Esophagus (tissue), 2 donors: ENCODE results near the gene SLIT1. TPM values are rescaled to one million over a fixed set of nuclear protein-coding genes. Genes with fewer than 3 reads are reported as not detected.

Experiments
- H3K27ac ChIP-seq, 2 donors: one replicate each; pipeline ENCODE4 v1.5.1; 2013; ENCODE audit warnings: low read depth in 2 of 2, mild to moderate bottlenecking in 2 of 2, inconsistent platforms in 1 of 2, low read length in 1 of 2, moderate library complexity in 1 of 2
- H3K27me3 ChIP-seq, 2 donors: one replicate each; pipeline ENCODE4 v1.6.1; 2013; ENCODE audit warnings: low read length in 2 of 2, control low read depth in 1 of 2, mild to moderate bottlenecking in 1 of 2; ENCODE audit not compliant: insufficient read depth in 2 of 2, control insufficient read depth in 1 of 2
- H3K36me3 ChIP-seq, 2 donors: one replicate each; pipeline ENCODE4 v1.6.1; 2013; ENCODE audit warnings: low read length in 1 of 2; ENCODE audit not compliant: control insufficient read depth in 2 of 2, insufficient read depth in 2 of 2
- H3K4me1 ChIP-seq, 2 donors: one replicate each; pipeline ENCODE4 v1.6.1; 2013; ENCODE audit warnings: low read length in 1 of 2; ENCODE audit not compliant: control insufficient read depth in 2 of 2, insufficient read depth in 2 of 2
- H3K4me3 ChIP-seq, 2 donors: one replicate each; pipeline ENCODE4 v1.5.1; 2013; ENCODE audit warnings: low read length in 2 of 2, mild to moderate bottlenecking in 2 of 2, low read depth in 1 of 2, moderate library complexity in 1 of 2
- H3K9me3 ChIP-seq, 2 donors: one replicate each; pipeline ENCODE4 v1.6.1; 2013; ENCODE audit warnings: mild to moderate bottlenecking in 2 of 2, low read depth in 1 of 2, low read length in 1 of 2, moderate library complexity in 1 of 2; ENCODE audit not compliant: control insufficient read depth in 2 of 2, insufficient read depth in 1 of 2
- WGBS, 2 donors: extraction: QIAGEN DNeasy Blood & Tissue Kit; methylation state at CpG; one replicate each; pipeline ENCODE4 v1.1.7; 2013; 5-methylcytosine and 5-hydroxymethylcytosine counted together
- polyA plus RNA-seq, 2 donors: library from polyadenylated mRNA; stranded (reverse); fragments of 200-250 nt; gene quantifications; one replicate each; pipeline ENCODE4 v1.2.3, GENCODE V29; 2013
- donor health status: healthy with polysubstance abuse.
- donor health status: Bipolar disorder and iron deficiency.

Gene SLIT1
- polyA plus RNA-seq, 2 donors = 0.02 TPM

GRCh38 chr10:97111615-97112014 is 74.1 kb downstream of the SLIT1 start:
- Histone ChIP-seq H3K4me3 (no peak overlapping the region), H3K36me3 (no peaks in the 10 kb centered on the region), H3K4me1 (no peaks in the 10 kb centered on the region), H3K9me3 (no peaks in the 10 kb centered on the region), H3K27me3 (no peaks in the 10 kb centered on the region), H3K27ac (no peak overlapping the region)
- 61 to 66% methylated on average over 11 of the region's 11 CpGs for WGBS, 2 donors

- no peak overlapping the region for H3K4me3 ChIP-seq
- no peaks in the 10 kb centered on the region for H3K4me1 ChIP-seq
- H3K9me3 ChIP-seq = no peaks in the 10 kb centered on the region
- H3K36me3 ChIP-seq = no peaks in the 10 kb centered on the region
- H3K27me3 ChIP-seq = no peaks in the 10 kb centered on the region
- WGBS, 2 donors = 23 to 28% methylated on average over 6 of the region's 6 CpGs
- no peak overlapping the region for H3K27ac ChIP-seq
These were observed 76.2 kb downstream of the SLIT1 start for GRCh38 chr10:97109547-97109946.

GRCh38 chr10:97107551-97107950 is 78.2 kb downstream of the SLIT1 start:
- no peaks in the 10 kb centered on the region for H3K9me3 ChIP-seq
- H3K36me3 ChIP-seq = no peaks in the 10 kb centered on the region
- H3K4me1 ChIP-seq = no peaks in the 10 kb centered on the region
- H3K4me3 ChIP-seq = no peak overlapping the region
- 39 to 47% methylated on average over 5 of the region's 5 CpGs for WGBS, 2 donors
- no peak overlapping the region for H3K27ac ChIP-seq
- H3K27me3 ChIP-seq = no peaks in the 10 kb centered on the region

- 71 to 73% methylated on average over 6 of the region's 6 CpGs for WGBS, 2 donors
- Histone ChIP-seq H3K27ac (no peak overlapping the region), H3K4me3 (no peak overlapping the region), H3K36me3 (no peaks in the 10 kb centered on the region), H3K4me1 (no peaks in the 10 kb centered on the region), H3K27me3 (no peaks in the 10 kb centered on the region), H3K9me3 (no peaks in the 10 kb centered on the region)
These were observed 79.6 kb downstream of the SLIT1 start for GRCh38 chr10:97106207-97106606.

- 80 to 81% methylated on average over 7 of the region's 7 CpGs for WGBS, 2 donors
- Histone ChIP-seq H3K27ac (no peak overlapping the region), H3K9me3 (no peaks in the 10 kb centered on the region), H3K36me3 (no peaks in the 10 kb centered on the region), H3K4me3 (no peak overlapping the region), H3K4me1 (no peaks in the 10 kb centered on the region), H3K27me3 (no peaks in the 10 kb centered on the region)
These were observed 80.5 kb downstream of the SLIT1 start for GRCh38 chr10:97105303-97105702.

GRCh38 chr10:97103316-97104080 is 82.3 kb downstream of the SLIT1 start:
- no peaks in the 10 kb centered on the region for H3K4me1 ChIP-seq
- no peaks in the 10 kb centered on the region for H3K27me3 ChIP-seq
- no peaks in the 10 kb centered on the region for H3K9me3 ChIP-seq
- no peak overlapping the region for H3K27ac ChIP-seq
- no peak overlapping the region for H3K4me3 ChIP-seq
- WGBS, 2 donors = 67 to 70% methylated on average over 14 of the region's 14 CpGs
- H3K36me3 ChIP-seq = no peaks in the 10 kb centered on the region

- 90 to 91% methylated on average over 6 of the region's 6 CpGs for WGBS, 2 donors
- H3K27me3 ChIP-seq = no peaks in the 10 kb centered on the region
- H3K36me3 ChIP-seq = no peaks in the 10 kb centered on the region
- no peak overlapping the region for H3K4me3 ChIP-seq
- H3K4me1 ChIP-seq = no peaks in the 10 kb centered on the region
- no peaks in the 10 kb centered on the region for H3K9me3 ChIP-seq
- H3K27ac ChIP-seq = no peak overlapping the region
These were observed 83.3 kb downstream of the SLIT1 start for GRCh38 chr10:97102441-97102840.

- WGBS, 2 donors = 75 to 79% methylated on average over 9 of the region's 9 CpGs
- Histone ChIP-seq H3K4me3 (no peak overlapping the region), H3K4me1 (no peaks in the 10 kb centered on the region), H3K36me3 (no peaks in the 10 kb centered on the region), H3K9me3 (no peaks in the 10 kb centered on the region), H3K27ac (no peak overlapping the region), H3K27me3 (no peaks in the 10 kb centered on the region)
These were observed 84.4 kb downstream of the SLIT1 start for GRCh38 chr10:97101166-97101940.

- Histone ChIP-seq H3K9me3 (no peaks in the 10 kb centered on the region), H3K36me3 (no peaks in the 10 kb centered on the region), H3K4me1 (peaks cover 0 to under 1% of the 10 kb centered on the region in 2 donors), H3K27me3 (no peaks in the 10 kb centered on the region), H3K27ac (no peak overlapping the region), H3K4me3 (no peak overlapping the region)
- WGBS, 2 donors = 89 to 93% methylated on average over 9 of the region's 9 CpGs
These were observed 85.1 kb downstream of the SLIT1 start for GRCh38 chr10:97100657-97101056.
